ENCODE measurements around the gene CYP4F2. TPM values are rescaled to one million over a fixed set of nuclear protein-coding genes. Genes with fewer than 3 reads are reported as not detected.
"Not testable (repeated sequence)": the region's sequence is repeated elsewhere in the genome, so short reads cannot be mapped to it uniquely, and the experiment has no call there.

Gene CYP4F2
- total RNA-seq, 2 donors from 2014 or later, result not detected

DNA sequence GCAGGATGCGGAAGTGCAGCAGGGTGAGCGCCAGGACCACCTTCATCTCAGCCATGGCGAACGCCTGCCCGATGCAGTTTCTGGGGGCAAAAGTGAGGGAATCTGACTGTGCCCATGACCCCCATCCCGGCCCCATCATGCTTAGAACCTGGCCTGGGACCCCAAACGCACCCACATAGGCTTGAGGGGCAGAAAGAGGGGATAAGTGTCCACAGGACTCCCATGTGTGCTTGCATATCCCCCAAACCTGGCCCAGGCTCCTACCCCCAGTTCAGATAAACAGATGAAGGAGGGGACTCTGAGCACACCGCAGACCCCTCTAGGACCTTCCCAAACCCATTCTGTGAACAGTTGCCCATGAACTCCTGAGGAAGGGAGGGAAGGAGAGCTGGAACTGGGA, 16.0 kb upstream of the CYP4F2 start:
- H3K27me3 Mint-ChIP-seq, result peaks cover 51% of the 10 kb centered on the region

GRCh38 chr19:15913384-15913783, 15.5 kb upstream of the CYP4F2 start:
- H3K27ac Mint-ChIP-seq, result no peak overlapping the region
- H3K4me3 Mint-ChIP-seq, result no peak overlapping the region
- H3K36me3 Mint-ChIP-seq (ENCODE audit: low read depth), result no peaks in the 10 kb centered on the region
- H3K9me3 Mint-ChIP-seq, result peaks cover 4% of the 10 kb centered on the region
- no peaks in the 10 kb centered on the region for H3K4me1 Mint-ChIP-seq
- peaks cover 48% of the 10 kb centered on the region for H3K27me3 Mint-ChIP-seq
- ATAC-seq (replicated peaks), result no peak

More for the DNA sequence above, 16.0 kb upstream of the CYP4F2 start:
- Mint-ChIP-seq H3K36me3 (ENCODE audit: low read depth) (no peaks in the 10 kb centered on the region), H3K4me1 (no peaks in the 10 kb centered on the region), H3K9me3 (peaks cover 4% of the 10 kb centered on the region), H3K4me3 (no peak overlapping the region), H3K27ac (no peak overlapping the region)
- no peak for ATAC-seq (replicated peaks)

DNA sequence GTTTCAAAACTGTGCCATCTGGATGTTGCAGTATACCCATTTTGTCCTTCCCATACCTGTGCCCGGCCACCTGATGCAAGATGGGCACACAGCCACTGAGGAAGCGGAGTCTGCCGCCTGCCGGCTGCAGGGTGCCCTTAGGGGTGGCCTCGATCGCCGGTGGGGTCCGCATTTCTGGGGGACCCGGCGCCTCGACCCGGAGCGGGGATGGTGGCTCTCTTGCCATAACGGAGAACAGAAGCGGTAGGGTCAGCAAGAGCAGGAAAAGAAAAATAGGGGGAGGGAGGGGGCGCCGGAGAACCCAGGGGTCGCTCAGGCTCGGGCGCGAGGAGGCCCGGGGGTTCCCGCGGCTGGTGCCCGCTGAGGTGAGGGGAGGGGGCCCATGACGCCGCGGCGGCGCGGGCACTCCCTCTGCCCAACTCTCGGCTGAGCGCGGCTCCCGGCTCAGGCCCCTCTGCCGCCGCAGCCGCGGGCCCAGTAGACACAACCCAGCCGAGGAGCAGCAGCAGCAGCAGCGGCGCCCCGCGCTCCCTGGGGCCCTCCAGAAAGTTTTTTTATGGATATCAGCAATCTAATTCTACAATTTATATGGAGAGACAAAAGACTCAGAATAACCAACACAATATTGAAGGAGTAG, 13.8 kb upstream of the CYP4F2 start:
- Mint-ChIP-seq H3K36me3 (ENCODE audit: low read depth) (no peaks in the 10 kb centered on the region), H3K4me3 (no peak overlapping the region), H3K4me1 (no peaks in the 10 kb centered on the region), H3K9me3 (peaks cover 4% of the 10 kb centered on the region), H3K27me3 (peaks cover 44% of the 10 kb centered on the region), H3K27ac (no peak overlapping the region)
- no peak for ATAC-seq (replicated peaks)

GRCh38 chr19:15905026-15905425, 7.2 kb upstream of the CYP4F2 start:
- H3K4me3 Mint-ChIP-seq, result no peak overlapping the region
- H3K4me1 Mint-ChIP-seq, result no peaks in the 10 kb centered on the region
- no peak for ATAC-seq (replicated peaks)
- H3K36me3 Mint-ChIP-seq (ENCODE audit: low read depth), result no peaks in the 10 kb centered on the region
- H3K27ac Mint-ChIP-seq, result no peak overlapping the region
- H3K27me3 Mint-ChIP-seq, result peaks cover 40% of the 10 kb centered on the region
- H3K9me3 Mint-ChIP-seq, result peaks cover 6% of the 10 kb centered on the region

DNA sequence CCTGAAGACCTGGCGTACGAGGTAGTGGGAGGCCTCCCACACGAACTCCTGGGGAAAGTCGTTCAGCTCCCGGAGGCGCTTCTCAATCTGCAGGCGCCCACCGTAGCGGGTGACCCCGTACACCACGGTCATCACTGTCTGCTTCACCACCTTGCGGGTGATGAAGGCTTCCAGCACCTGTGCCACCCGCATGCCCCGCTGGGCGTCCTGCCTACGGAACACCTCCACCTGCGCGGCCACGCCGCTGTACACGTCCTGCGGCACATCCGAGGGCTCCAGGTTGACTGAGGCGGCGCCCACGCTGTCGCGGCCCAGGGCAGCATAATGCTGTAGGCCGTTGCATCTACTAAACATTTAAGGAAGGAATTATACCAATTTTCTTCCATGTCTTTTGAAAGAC, 5.0 kb upstream of the CYP4F2 start:
- H3K9me3 Mint-ChIP-seq; H3K27ac Mint-ChIP-seq; ATAC-seq (replicated peaks); H3K36me3 Mint-ChIP-seq (ENCODE audit: low read depth); H3K4me1 Mint-ChIP-seq; H3K4me3 Mint-ChIP-seq: not testable (repeated sequence)
- peaks cover 45% of the 10 kb centered on the region for H3K27me3 Mint-ChIP-seq

GRCh38 chr19:15902254-15902653, 4.4 kb upstream of the CYP4F2 start:
- Mint-ChIP-seq H3K9me3 (peaks cover 6% of the 10 kb centered on the region), H3K27ac (no peak overlapping the region), H3K4me3 (no peak overlapping the region), H3K27me3 (peaks cover 42% of the 10 kb centered on the region), H3K36me3 (ENCODE audit: low read depth) (no peaks in the 10 kb centered on the region), H3K4me1 (no peaks in the 10 kb centered on the region)
- ATAC-seq (replicated peaks), result no peak

- peaks cover 6% of the 10 kb centered on the region for H3K9me3 Mint-ChIP-seq
- peak overlapping the region; percentile 28 for H3K4me3 Mint-ChIP-seq
- peaks cover 38% of the 10 kb centered on the region for H3K27me3 Mint-ChIP-seq
- H3K4me1 Mint-ChIP-seq, result no peaks in the 10 kb centered on the region
- no peak overlapping the region for H3K27ac Mint-ChIP-seq
- ATAC-seq (replicated peaks), result no peak
- no peaks in the 10 kb centered on the region for H3K36me3 Mint-ChIP-seq (ENCODE audit: low read depth)
These were observed 2.6 kb upstream of the CYP4F2 start for GRCh38 chr19:15900504-15900903.

DNA sequence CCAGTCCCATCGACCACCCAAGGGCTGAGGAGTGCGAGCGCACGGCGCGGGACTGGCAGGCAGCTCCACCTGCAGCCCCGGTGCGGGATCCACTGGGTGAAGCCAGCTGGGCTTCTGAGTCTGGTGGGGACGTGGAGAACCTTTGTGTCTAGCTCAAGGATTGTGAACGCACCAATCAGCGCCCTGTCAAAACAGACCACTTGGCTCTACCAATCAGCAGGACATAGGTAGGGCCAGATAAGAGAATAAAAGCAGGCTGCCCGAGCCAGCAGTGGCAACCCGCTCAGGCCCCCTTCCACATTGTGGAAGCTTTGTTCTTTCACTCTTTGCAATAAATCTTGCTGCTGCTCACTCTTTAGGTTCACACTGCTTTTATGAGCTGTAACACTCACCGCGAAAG, 2.2 kb upstream of the CYP4F2 start:
- H3K4me3 Mint-ChIP-seq, result peak overlapping the region; percentile 28
- H3K36me3 Mint-ChIP-seq (ENCODE audit: low read depth); ATAC-seq (replicated peaks); H3K27ac Mint-ChIP-seq; H3K4me1 Mint-ChIP-seq; H3K9me3 Mint-ChIP-seq: not testable (repeated sequence)
- peaks cover 35% of the 10 kb centered on the region for H3K27me3 Mint-ChIP-seq

- not testable (repeated sequence) for H3K4me1 Mint-ChIP-seq; H3K9me3 Mint-ChIP-seq; H3K4me3 Mint-ChIP-seq; H3K27ac Mint-ChIP-seq; H3K36me3 Mint-ChIP-seq (ENCODE audit: low read depth); ATAC-seq (replicated peaks)
- H3K27me3 Mint-ChIP-seq, result peaks cover 31% of the 10 kb centered on the region
These were observed 1.7 kb upstream of the CYP4F2 start for GRCh38 chr19:15899561-15899960.

DNA sequence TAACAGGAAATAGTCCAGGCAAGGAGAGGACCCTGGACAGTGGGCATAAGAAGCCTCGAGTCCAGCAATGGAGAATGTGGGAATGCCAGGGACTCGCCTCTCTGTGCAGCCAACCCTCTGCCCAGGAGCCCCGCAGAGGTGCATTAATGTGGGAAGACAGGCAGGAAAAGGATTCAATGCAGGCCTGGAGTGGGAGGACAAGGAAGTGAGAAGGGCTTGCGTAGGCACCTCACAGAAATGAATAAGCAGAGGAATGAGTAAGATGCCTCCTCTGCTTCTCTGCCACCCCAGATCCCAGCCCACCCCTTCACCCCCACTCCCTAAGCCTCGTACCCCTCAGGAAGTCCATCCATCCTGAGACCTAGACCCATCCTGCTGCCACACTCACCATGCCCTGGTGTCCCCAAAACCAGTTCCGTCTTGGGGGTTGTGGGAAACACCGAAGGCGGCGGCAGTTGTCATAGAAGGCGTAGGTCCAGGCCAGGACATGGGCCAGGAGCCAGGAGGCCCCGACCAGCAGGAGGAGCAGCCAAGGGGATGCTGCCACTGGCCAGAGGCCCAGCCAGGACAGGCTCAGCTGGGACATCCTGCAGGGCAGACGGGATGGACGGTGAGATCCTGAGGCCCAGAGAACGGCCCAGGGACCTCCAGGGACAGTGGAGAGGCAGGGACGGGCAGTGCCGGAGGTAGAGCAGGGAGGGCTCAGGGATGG, 692 bp downstream of the CYP4F2 start:
- H3K27ac Mint-ChIP-seq, result no peak overlapping the region
- H3K9me3 Mint-ChIP-seq, result no peaks in the 10 kb centered on the region
- no peaks in the 10 kb centered on the region for H3K4me1 Mint-ChIP-seq
- H3K27me3 Mint-ChIP-seq, result peaks cover 28% of the 10 kb centered on the region
- ATAC-seq (replicated peaks), result no peak
- no peak overlapping the region for H3K4me3 Mint-ChIP-seq
- no peaks in the 10 kb centered on the region for H3K36me3 Mint-ChIP-seq (ENCODE audit: low read depth)

GRCh38 chr19:15895876-15896430, 1.9 kb downstream of the CYP4F2 start:
- ATAC-seq (replicated peaks), result no peak
- Mint-ChIP-seq H3K27ac (no peak overlapping the region), H3K27me3 (peaks cover 23% of the 10 kb centered on the region), H3K9me3 (no peaks in the 10 kb centered on the region), H3K4me1 (no peaks in the 10 kb centered on the region), H3K36me3 (ENCODE audit: low read depth) (no peaks in the 10 kb centered on the region), H3K4me3 (no peak overlapping the region)

DNA sequence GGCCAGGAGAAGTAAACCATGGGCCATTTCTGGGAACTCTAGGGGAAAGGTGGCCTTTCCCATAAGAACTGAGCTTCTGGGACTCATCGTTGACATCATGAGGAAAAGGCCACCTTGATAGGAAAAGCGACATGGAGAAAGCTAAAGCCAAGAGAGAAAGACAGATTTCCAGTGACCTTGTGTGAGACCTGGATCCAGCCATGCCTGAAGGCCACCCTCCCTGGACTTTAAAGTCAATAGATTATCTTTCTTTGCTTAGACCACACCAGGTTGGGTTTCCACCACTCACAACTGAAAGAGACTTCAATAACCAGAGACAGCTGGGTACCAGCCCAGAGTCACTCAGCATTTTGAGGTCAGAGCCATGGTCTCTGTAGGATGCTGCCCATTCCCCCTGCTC, 3.5 kb downstream of the CYP4F2 start:
- H3K27me3 Mint-ChIP-seq, result peaks cover 16% of the 10 kb centered on the region
- no peak overlapping the region for H3K4me3 Mint-ChIP-seq
- no peaks in the 10 kb centered on the region for H3K4me1 Mint-ChIP-seq
- no peak overlapping the region for H3K27ac Mint-ChIP-seq
- ATAC-seq (replicated peaks), result no peak
- no peaks in the 10 kb centered on the region for H3K9me3 Mint-ChIP-seq
- H3K36me3 Mint-ChIP-seq (ENCODE audit: low read depth), result no peaks in the 10 kb centered on the region

- no peaks in the 10 kb centered on the region for H3K36me3 Mint-ChIP-seq (ENCODE audit: low read depth)
- no peaks in the 10 kb centered on the region for H3K4me1 Mint-ChIP-seq
- H3K4me3 Mint-ChIP-seq, result no peak overlapping the region
- H3K9me3 Mint-ChIP-seq, result no peaks in the 10 kb centered on the region
- ATAC-seq (replicated peaks), result no peak
- peaks cover 16% of the 10 kb centered on the region for H3K27me3 Mint-ChIP-seq
- H3K27ac Mint-ChIP-seq, result no peak overlapping the region
These were observed 4.4 kb downstream of the CYP4F2 start for GRCh38 chr19:15893477-15893876.

- no peak overlapping the region for H3K27ac Mint-ChIP-seq
- H3K4me3 Mint-ChIP-seq, result no peak overlapping the region
These were observed 5.9 kb downstream of the CYP4F2 start for GRCh38 chr19:15892012-15892411.

GRCh38 chr19:15891434-15891833, 6.4 kb downstream of the CYP4F2 start:
- Mint-ChIP-seq H3K4me1 (no peaks in the 10 kb centered on the region), H3K9me3 (no peaks in the 10 kb centered on the region), H3K27me3 (peaks cover 6% of the 10 kb centered on the region), H3K4me3 (no peak overlapping the region), H3K27ac (no peak overlapping the region), H3K36me3 (ENCODE audit: low read depth) (no peaks in the 10 kb centered on the region)
- no peak for ATAC-seq (replicated peaks)

More at GRCh38 chr19:15892012-15892411, 5.9 kb downstream of the CYP4F2 start:
- no peaks in the 10 kb centered on the region for H3K4me1 Mint-ChIP-seq
- no peaks in the 10 kb centered on the region for H3K9me3 Mint-ChIP-seq
- ATAC-seq (replicated peaks), result no peak
- peaks cover 11% of the 10 kb centered on the region for H3K27me3 Mint-ChIP-seq
- H3K36me3 Mint-ChIP-seq (ENCODE audit: low read depth), result no peaks in the 10 kb centered on the region
